GM10248 (cell line): ENCODE data around the gene NFYA.
"Not testable (repeated sequence)": the region's sequence is repeated elsewhere in the genome, so short reads cannot be mapped to it uniquely, and the experiment has no call there.

Experiments
- CTCF ChIA-PET: fragments of 300-600 bp; sonication (Branson Sonifier 250); formaldehyde crosslinking; extraction: SDS; loops from one replicate; lab custom pipeline; 2021; ENCODE audit warnings: antibody characterized with exemption; lab: Yijun Ruan, JAX
- POLR2A ChIA-PET: fragments of 350-650 bp; sonication (Branson Sonifier 250); formaldehyde crosslinking; extraction: SDS; loops from one replicate; lab custom pipeline; 2020; ENCODE audit warnings: antibody characterized with exemption; lab: Yijun Ruan, JAX
- DNase-seq: peaks from one replicate; pipeline ENCODE4 v3.0.0; 2012; ENCODE audit errors: extremely low spot score
- TF ChIP-seq, protein P1 (sequence below): IDR thresholded peaks from 2 replicates; pipeline ENCODE4 v1.5.1; 2012; ENCODE audit warnings: mild to moderate bottlenecking, low read depth; ENCODE audit errors: extremely low read depth, missing control alignments, control extremely low read depth

NFYA gene

DNA sequence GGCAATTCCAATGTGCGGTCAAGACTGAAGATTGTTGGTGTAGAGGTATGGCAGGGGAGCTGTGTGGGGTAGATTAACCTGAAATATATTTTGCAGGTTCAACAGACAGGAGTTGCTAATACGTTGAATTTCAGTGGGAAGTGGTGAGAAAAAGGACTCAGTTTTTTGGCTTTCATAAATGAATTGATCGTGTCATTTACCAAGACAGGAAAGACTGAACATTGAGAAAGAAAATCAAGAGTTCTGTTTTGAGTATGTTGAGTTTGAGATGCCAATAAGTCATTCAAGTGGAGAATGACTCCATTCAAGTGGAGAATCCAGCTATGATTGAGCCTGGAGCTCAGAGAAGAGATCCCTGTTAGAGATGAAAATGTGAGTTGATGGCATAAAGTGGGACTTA, 31.1 kb downstream of the NFYA start:
- TF ChIP-seq, protein P1, sequence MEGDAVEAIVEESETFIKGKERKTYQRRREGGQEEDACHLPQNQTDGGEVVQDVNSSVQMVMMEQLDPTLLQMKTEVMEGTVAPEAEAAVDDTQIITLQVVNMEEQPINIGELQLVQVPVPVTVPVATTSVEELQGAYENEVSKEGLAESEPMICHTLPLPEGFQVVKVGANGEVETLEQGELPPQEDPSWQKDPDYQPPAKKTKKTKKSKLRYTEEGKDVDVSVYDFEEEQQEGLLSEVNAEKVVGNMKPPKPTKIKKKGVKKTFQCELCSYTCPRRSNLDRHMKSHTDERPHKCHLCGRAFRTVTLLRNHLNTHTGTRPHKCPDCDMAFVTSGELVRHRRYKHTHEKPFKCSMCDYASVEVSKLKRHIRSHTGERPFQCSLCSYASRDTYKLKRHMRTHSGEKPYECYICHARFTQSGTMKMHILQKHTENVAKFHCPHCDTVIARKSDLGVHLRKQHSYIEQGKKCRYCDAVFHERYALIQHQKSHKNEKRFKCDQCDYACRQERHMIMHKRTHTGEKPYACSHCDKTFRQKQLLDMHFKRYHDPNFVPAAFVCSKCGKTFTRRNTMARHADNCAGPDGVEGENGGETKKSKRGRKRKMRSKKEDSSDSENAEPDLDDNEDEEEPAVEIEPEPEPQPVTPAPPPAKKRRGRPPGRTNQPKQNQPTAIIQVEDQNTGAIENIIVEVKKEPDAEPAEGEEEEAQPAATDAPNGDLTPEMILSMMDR = no peak
- POLR2A ChIA-PET = no interaction called here
- CTCF ChIA-PET = interaction anchor here (0.9 to 2.5 kb wide), 9 partner anchors 9 to 265 kb away, joined by 3 to 11 read pairs (median 5); no protein-coding TSS in a partner anchor
- DNase-seq = no peak

DNA sequence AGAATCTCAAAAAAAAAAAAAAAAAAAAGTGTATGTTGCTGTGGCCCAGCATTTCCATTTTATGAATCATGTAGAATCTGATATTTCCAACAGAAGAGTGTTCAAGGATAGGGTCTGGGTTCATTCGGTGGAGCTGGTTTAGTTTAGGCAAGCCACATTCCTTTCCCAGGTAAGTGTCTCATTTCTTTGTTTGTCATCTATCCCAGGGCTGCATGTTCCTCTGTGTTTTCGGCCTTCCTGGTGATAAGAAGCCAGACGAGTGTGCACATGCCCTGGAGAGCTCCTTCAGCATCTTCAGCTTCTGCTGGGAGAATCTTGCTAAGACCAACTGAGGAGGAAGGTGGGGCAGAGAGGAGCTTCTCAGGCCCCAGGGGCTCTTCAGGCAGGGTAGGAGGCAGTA, 38.2 kb downstream of the NFYA start:
- POLR2A ChIA-PET = no interaction called here
- TF ChIP-seq, protein P1 = no peak
- CTCF ChIA-PET = interaction anchor here (1.2 kb wide), 2 partner anchors 18 to 36 kb away, joined by 3 to 4 read pairs; no protein-coding TSS in a partner anchor
- no peak for DNase-seq

DNA sequence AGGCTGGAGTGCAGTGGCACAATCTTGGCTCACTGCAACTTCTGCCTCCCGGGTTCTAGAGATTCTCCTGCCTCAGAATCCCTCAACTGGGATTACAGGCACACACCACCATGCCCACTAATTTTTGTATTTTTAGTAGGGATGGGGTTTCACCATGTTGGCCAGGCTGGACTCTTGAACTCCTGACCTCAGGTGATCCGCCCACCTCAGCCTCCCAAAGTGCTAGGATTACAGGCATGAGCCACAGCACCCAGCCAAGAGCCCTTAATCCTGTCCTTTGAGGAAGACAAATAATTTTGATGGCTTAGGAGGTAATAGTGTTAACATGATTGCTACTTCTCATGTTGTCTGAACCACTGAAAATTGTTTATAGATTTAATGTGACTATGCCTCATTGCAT, 42.3 kb downstream of the NFYA start:
- CTCF ChIA-PET, POLR2A ChIA-PET, DNase-seq: not testable (repeated sequence)

DNA sequence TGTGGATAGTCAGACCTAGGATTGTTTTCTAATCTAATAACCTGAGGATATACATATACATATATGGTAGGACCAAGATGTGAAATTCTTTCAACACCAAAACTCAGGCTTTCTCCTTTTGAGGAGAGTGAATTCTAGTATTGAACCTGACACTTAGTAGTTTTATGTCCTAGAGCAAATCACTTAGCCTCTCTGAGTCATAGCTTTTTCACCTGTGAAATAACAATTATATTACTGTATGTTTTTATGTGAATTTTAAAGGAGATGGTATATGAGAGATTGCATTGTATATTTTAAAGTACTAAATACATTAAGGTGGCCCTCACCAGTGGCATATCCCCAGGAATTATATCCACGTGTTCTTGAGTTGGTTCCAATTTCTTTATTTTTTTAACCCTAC, 46.7 kb downstream of the NFYA start:
- CTCF ChIA-PET = interaction anchor here (1.3 kb wide), 1 partner anchor 17 kb away, joined by 3 read pairs; no protein-coding TSS in a partner anchor
- TF ChIP-seq, protein P1 = no peak
- POLR2A ChIA-PET = no interaction called here
- no peak for DNase-seq

DNA sequence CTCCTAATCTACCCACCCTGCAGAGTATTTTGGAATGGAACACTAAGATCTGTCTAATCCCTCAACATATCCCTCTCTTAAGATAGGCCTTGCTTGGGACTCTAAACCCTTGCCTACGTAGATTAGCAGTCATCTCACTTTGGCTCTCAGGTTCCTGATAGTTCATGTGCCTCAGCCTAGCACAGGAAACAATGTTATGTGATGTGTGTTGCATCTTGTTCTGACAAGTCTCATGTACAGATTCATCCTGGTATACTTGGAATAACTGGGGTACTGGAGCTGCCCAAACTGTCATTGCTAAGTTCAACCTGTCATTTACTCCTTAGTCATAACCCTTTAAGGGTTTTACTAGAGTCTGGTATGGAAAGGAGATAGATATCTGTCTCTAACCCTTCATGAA, 47.3 kb downstream of the NFYA start:
- POLR2A ChIA-PET = no interaction called here
- DNase-seq = no peak
- CTCF ChIA-PET = interaction anchor here (0.9 to 1.3 kb wide), 4 partner anchors 14 to 28 kb away, joined by 3 to 4 read pairs (median 4); no protein-coding TSS in a partner anchor
- TF ChIP-seq, protein P1 = no peak

DNA sequence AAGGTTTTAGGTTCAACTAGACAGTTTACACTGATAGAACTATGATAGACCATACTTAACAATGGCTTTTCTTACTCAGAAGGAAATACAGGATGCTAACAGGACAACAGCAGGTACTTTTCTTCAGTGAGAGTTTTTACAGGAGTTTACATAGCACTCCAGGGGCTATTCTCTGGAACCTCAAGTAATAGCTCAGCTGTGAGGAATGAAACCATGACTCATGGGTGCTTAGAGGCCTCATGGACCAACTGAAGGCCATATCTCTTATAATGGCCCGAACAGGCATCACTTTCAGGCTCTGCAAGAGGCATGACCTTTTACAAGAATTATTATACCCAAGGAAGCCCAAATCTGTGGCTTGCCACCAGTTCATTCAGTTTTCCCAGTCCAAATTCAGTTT, 49.6 kb downstream of the NFYA start:
- no peak for DNase-seq
- CTCF ChIA-PET = no interaction called here
- TF ChIP-seq, protein P1 = no peak
- POLR2A ChIA-PET = no interaction called here

DNA sequence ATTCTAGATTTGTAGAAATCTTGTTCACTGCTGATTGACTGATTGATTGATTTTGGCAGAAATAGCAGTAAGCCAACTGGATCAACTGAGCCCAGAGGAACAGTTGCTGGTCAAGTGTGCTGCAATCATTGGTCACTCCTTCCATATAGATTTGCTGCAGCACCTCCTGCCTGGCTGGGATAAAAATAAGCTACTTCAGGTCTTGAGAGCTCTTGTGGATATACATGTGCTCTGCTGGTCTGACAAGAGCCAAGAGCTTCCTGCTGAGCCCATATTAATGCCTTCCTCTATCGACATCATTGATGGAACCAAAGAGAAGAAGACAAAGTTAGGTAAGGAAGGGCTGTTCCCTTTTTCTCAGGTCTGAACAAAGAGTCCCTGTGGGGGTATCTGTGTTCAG, 50.1 kb downstream of the NFYA start:
- CTCF ChIA-PET = no interaction called here
- POLR2A ChIA-PET = no interaction called here
- DNase-seq = no peak

More for the DNA sequence above, 50.1 kb downstream of the NFYA start:
- TF ChIP-seq, protein P1 = no peak
